OCI-LY1 (cell line): Measurements from ENCODE around the gene RECK.

Source experiments
- EZH2 ChIP-seq: fragments of 200-600 bp; sonication (generic), shearing (Covaris generic); IDR thresholded peaks from 2 replicates; pipeline ENCODE4 v1.8.0; 2017; ENCODE audit warnings: borderline replicate concordance, mixed run types, mild to moderate bottlenecking, antibody characterized with exemption, low read length, moderate library complexity, mixed read lengths
- TF ChIP-seq, protein P1 (sequence below): fragments of 200-600 bp; sonication (generic), shearing (Covaris generic); IDR thresholded peaks from 2 replicates; pipeline ENCODE4 v1.5.1; 2017; ENCODE audit warnings: mild to moderate bottlenecking, antibody characterized with exemption, low read length, moderate library complexity, mixed read lengths

DNA sequence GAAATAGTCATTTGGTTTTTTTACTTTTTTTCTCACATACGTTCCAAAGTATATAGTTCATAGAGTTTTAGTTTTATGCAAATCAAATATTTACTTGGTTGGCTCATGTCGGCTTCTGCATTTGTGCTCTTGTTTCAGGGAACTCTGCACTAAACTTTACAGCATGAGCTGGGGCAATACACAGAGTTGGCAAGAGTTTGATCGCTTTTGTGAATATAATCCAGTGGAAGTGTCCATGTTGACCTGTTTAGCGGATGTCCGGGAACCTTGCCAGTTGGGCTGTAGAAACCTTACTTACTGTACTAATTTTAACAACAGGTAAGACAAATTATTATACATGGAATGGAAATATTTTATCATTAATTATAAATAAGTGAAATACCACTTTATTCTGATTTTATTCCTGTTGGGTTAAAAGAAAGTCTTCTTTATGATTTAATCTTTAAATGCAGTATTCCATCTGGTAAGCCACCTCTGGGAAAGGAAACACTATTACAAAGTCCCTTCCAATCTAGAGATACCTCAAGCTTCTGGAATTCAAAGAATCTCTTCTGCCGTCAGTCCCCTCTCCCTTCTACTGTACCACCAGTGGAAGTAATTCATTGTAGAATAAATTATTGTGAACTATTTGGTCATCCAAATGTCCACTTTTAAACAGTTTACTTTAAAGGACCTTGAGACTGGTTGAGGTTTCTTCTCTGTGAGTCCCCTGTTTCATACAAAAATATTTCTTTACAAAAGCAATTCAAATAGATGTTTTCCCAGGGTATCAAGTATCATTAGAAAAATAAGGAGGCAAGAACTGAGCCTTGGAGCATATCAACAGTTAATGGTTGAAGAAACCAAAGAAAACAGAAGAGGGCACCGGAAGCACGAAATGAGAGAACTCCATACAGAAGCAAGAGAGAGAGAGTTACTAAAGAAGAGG, 54.6 kb downstream of the RECK start:
- TF ChIP-seq, protein P1, sequence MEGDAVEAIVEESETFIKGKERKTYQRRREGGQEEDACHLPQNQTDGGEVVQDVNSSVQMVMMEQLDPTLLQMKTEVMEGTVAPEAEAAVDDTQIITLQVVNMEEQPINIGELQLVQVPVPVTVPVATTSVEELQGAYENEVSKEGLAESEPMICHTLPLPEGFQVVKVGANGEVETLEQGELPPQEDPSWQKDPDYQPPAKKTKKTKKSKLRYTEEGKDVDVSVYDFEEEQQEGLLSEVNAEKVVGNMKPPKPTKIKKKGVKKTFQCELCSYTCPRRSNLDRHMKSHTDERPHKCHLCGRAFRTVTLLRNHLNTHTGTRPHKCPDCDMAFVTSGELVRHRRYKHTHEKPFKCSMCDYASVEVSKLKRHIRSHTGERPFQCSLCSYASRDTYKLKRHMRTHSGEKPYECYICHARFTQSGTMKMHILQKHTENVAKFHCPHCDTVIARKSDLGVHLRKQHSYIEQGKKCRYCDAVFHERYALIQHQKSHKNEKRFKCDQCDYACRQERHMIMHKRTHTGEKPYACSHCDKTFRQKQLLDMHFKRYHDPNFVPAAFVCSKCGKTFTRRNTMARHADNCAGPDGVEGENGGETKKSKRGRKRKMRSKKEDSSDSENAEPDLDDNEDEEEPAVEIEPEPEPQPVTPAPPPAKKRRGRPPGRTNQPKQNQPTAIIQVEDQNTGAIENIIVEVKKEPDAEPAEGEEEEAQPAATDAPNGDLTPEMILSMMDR, result no peak
- no peak for TF ChIP-seq EZH2
